ENCODE data around the gene CD55. TPM values are rescaled to one million over a fixed set of nuclear protein-coding genes. Genes with fewer than 3 reads are reported as not detected.

CD55 gene
- total RNA-seq, 1 experiment from 2014 or later: 17.2 TPM

DNA sequence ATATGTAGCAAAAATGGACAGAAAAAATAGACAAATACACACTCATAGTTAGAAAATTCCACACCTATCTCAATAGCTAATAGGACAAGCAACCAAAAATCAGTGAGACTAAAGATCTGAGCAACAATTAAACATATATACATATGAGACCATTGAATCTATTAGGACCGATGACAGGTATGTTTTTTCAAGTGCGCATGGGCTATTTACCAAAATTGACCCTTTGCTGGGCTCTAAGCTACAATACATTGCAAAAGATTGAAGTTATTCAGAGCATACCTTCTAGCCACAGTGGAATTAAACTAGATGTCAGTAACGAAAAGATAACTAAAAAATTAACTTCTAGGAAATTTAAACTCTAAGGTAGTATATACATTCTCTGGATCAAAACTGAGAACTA, 13.7 kb downstream of the CD55 start (continued):
- TF ChIP-seq FOXP4 (CRISPR knock-in tag; IDR thresholded peaks at IDR 0.05) (no peak), GRHL2 (CRISPR knock-in tag; IDR thresholded peaks at IDR 0.05; ENCODE audit: insufficient replicate concordance, severe bottlenecking) (no peak), ELF4 (CRISPR knock-in tag; IDR thresholded peaks at IDR 0.05; ENCODE audit: low read depth) (no peak), EMX1 (CRISPR knock-in tag; IDR thresholded peaks at IDR 0.05) (no peak), ZNF512 (CRISPR knock-in tag; IDR thresholded peaks at IDR 0.05; ENCODE audit: borderline replicate concordance) (no peak), MAX (CRISPR knock-in tag; IDR thresholded peaks at IDR 0.05) (no peak), ZNF263 (CRISPR knock-in tag; IDR thresholded peaks at IDR 0.05; ENCODE audit: low read depth) (no peak), GABPB1 (CRISPR knock-in tag; IDR thresholded peaks at IDR 0.05) (no peak), PRDM15 (CRISPR knock-in tag; IDR thresholded peaks at IDR 0.05) (no peak), NR3C1 (CRISPR knock-in tag; conservative IDR thresholded peaks at IDR 0.05; ENCODE audit: low read depth) (no peak), ZNF416 (CRISPR knock-in tag; IDR thresholded peaks at IDR 0.05) (no peak)
- TF ChIP-seq, protein P1, sequence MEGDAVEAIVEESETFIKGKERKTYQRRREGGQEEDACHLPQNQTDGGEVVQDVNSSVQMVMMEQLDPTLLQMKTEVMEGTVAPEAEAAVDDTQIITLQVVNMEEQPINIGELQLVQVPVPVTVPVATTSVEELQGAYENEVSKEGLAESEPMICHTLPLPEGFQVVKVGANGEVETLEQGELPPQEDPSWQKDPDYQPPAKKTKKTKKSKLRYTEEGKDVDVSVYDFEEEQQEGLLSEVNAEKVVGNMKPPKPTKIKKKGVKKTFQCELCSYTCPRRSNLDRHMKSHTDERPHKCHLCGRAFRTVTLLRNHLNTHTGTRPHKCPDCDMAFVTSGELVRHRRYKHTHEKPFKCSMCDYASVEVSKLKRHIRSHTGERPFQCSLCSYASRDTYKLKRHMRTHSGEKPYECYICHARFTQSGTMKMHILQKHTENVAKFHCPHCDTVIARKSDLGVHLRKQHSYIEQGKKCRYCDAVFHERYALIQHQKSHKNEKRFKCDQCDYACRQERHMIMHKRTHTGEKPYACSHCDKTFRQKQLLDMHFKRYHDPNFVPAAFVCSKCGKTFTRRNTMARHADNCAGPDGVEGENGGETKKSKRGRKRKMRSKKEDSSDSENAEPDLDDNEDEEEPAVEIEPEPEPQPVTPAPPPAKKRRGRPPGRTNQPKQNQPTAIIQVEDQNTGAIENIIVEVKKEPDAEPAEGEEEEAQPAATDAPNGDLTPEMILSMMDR (IDR thresholded peaks at IDR 0.05): no peak

DNA sequence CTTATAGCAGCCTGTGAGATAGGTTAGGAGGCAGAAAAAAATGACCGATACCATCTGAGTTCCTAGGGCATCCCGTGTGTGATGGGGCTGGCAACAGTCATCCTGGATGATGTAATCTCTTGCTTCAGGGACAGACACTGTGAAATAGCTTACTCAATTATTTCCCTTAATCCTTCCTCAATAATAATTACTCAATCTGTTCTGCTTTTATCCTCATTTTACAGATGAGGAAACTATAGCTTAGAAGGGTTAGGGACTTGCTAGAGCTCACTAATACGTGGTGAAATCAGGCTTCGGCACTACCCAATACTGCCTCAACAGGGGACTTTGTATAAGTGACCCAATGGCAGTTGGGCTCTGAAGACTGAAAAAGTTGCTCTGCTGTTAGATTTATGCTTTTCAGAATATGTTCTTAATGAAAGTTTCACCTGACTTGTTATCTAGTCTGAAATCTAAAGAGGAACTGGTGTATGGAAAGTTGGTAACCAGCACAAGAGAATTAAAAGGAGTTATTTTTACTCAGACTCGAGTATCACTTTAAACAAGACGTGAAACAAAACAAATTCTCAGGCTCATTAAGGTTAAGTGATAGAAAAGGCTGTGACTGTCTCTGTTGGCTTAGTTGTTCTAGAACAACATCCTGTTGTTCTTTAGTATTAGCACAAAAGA, 14.4 kb downstream of the CD55 start:
- Mint-ChIP-seq H3K9me3 (peaks cover 4% of the 10 kb centered on the region; the same call in 1 of the 2 replicates), H3K4me3 (no peak overlapping the region), H3K27me3 (ENCODE audit: low read depth) (no peaks in the 10 kb centered on the region), H3K4me1 (no peaks in the 10 kb centered on the region), H3K36me3 (peaks cover 19% of the 10 kb centered on the region), H3K27ac (0 out of 2 replicates have a peak overlapping the region, but pooled peaks have one; percentile 38)
- POLR2A ChIA-PET: interaction anchor here (1.0 kb wide), 1 partner anchor 13 kb away, joined by 3 read pairs; no protein-coding TSS in a partner anchor
- ATAC-seq (peak; percentile 67; the same call in 1 of the 2 replicates), DNase-seq (ENCODE audit: low spot score) (no peak)
- CTCF ChIA-PET: interaction anchor here (1.3 to 2.4 kb wide), 2 partner anchors 66 to 251 kb away, joined by 5 to 6 read pairs; no protein-coding TSS in a partner anchor
- TF ChIP-seq SMAD4 (CRISPR knock-in tag; IDR thresholded peaks at IDR 0.05) (no peak), ZNF232 (CRISPR knock-in tag; IDR thresholded peaks at IDR 0.05) (no peak)
- TF ChIP-seq, protein P2, sequence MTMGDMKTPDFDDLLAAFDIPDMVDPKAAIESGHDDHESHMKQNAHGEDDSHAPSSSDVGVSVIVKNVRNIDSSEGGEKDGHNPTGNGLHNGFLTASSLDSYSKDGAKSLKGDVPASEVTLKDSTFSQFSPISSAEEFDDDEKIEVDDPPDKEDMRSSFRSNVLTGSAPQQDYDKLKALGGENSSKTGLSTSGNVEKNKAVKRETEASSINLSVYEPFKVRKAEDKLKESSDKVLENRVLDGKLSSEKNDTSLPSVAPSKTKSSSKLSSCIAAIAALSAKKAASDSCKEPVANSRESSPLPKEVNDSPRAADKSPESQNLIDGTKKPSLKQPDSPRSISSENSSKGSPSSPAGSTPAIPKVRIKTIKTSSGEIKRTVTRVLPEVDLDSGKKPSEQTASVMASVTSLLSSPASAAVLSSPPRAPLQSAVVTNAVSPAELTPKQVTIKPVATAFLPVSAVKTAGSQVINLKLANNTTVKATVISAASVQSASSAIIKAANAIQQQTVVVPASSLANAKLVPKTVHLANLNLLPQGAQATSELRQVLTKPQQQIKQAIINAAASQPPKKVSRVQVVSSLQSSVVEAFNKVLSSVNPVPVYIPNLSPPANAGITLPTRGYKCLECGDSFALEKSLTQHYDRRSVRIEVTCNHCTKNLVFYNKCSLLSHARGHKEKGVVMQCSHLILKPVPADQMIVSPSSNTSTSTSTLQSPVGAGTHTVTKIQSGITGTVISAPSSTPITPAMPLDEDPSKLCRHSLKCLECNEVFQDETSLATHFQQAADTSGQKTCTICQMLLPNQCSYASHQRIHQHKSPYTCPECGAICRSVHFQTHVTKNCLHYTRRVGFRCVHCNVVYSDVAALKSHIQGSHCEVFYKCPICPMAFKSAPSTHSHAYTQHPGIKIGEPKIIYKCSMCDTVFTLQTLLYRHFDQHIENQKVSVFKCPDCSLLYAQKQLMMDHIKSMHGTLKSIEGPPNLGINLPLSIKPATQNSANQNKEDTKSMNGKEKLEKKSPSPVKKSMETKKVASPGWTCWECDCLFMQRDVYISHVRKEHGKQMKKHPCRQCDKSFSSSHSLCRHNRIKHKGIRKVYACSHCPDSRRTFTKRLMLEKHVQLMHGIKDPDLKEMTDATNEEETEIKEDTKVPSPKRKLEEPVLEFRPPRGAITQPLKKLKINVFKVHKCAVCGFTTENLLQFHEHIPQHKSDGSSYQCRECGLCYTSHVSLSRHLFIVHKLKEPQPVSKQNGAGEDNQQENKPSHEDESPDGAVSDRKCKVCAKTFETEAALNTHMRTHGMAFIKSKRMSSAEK (CRISPR knock-in tag; IDR thresholded peaks at IDR 0.05; ENCODE audit: borderline replicate concordance): no peak
- TF ChIP-seq, protein P3, sequence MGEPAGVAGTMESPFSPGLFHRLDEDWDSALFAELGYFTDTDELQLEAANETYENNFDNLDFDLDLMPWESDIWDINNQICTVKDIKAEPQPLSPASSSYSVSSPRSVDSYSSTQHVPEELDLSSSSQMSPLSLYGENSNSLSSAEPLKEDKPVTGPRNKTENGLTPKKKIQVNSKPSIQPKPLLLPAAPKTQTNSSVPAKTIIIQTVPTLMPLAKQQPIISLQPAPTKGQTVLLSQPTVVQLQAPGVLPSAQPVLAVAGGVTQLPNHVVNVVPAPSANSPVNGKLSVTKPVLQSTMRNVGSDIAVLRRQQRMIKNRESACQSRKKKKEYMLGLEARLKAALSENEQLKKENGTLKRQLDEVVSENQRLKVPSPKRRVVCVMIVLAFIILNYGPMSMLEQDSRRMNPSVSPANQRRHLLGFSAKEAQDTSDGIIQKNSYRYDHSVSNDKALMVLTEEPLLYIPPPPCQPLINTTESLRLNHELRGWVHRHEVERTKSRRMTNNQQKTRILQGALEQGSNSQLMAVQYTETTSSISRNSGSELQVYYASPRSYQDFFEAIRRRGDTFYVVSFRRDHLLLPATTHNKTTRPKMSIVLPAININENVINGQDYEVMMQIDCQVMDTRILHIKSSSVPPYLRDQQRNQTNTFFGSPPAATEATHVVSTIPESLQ (CRISPR knock-in tag; IDR thresholded peaks at IDR 0.05): no peak

Measured in WTC11 (cell line).